ENCODE results near the gene RBCK1.

DNA sequence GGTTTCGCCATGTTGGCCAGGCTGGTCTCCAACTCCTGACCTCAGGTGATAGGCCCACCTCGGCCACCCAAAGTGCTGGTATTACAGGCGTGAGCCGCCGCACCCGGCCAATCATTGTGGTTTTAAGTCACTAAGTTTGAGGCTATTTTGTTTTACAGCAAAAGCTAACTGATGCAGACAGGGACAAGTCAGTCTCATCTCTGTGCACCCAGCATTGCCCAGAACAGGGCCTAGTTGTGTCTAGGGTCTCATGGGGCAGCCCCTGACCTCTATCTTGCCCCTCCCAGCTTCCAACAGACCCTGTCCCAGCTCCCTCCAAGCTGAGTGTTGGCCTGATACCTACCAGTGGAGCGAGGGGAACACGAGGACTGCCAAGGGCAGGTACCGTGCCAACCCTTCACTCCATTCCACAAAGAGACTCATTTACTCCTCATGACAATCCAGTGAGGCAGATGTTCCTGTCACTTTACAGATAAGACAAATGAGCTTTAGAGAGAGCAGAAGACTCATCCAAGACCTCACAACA is 8.9 kb upstream of the RBCK1 start:
- TF ChIP-seq POLR2A (IDR thresholded peaks at IDR 0.05): no peak
- TF ChIP-seq, protein P1, sequence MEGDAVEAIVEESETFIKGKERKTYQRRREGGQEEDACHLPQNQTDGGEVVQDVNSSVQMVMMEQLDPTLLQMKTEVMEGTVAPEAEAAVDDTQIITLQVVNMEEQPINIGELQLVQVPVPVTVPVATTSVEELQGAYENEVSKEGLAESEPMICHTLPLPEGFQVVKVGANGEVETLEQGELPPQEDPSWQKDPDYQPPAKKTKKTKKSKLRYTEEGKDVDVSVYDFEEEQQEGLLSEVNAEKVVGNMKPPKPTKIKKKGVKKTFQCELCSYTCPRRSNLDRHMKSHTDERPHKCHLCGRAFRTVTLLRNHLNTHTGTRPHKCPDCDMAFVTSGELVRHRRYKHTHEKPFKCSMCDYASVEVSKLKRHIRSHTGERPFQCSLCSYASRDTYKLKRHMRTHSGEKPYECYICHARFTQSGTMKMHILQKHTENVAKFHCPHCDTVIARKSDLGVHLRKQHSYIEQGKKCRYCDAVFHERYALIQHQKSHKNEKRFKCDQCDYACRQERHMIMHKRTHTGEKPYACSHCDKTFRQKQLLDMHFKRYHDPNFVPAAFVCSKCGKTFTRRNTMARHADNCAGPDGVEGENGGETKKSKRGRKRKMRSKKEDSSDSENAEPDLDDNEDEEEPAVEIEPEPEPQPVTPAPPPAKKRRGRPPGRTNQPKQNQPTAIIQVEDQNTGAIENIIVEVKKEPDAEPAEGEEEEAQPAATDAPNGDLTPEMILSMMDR (IDR thresholded peaks at IDR 0.05): no peak

All from ovary (tissue), 3 donors.